Smooth muscle cell (in vitro differentiated cells): ENCODE data around the gene NSMCE4A. TPM values are rescaled to one million over a fixed set of nuclear protein-coding genes. Genes with fewer than 3 reads are reported as not detected.

Source experiments
- DNase-seq: peaks from one replicate; lab custom pipeline; 2025; ENCODE audit not compliant: unreplicated experiment; lab: John Stamatoyannopoulos, UW
- H2AFZ ChIP-seq: fragments of 200-600 bp; sonication (generic); 2 replicates; pipeline ENCODE4 v1.6.0; 2016; ENCODE audit warnings: antibody characterized with exemption, low read depth, mild to moderate bottlenecking
- H3F3A ChIP-seq: fragments of 200-600 bp; sonication (generic); 2 replicates; pipeline ENCODE4 v1.6.0; 2017; ENCODE audit warnings: antibody characterized with exemption, low read depth
- H3K27ac ChIP-seq: fragments of 200-600 bp; sonication (generic); 2 replicates; pipeline ENCODE4 v1.5.1; 2016; ENCODE audit warnings: low read depth, mild to moderate bottlenecking
- H3K27me3 ChIP-seq: fragments of 200-600 bp; sonication (generic); 2 replicates; pipeline ENCODE4 v1.6.1; 2016; ENCODE audit warnings: low read depth, mild to moderate bottlenecking
- H3K36me3 ChIP-seq: fragments of 200-600 bp; sonication (generic); 2 replicates; pipeline ENCODE4 v1.5.1; 2016; ENCODE audit warnings: low read depth
- H3K4me1 ChIP-seq: fragments of 200-600 bp; sonication (generic); 2 replicates; pipeline ENCODE4 v1.5.1; 2016; ENCODE audit warnings: low read depth
- H3K4me2 ChIP-seq: fragments of 200-600 bp; sonication (generic); 2 replicates; pipeline ENCODE4 v1.6.0; 2016; ENCODE audit warnings: mild to moderate bottlenecking
- H3K4me3 ChIP-seq: fragments of 200-600 bp; sonication (generic); 2 replicates; pipeline ENCODE4 v1.5.1; 2016; ENCODE audit warnings: mild to moderate bottlenecking
- H3K79me2 ChIP-seq: fragments of 200-600 bp; sonication (generic); 2 replicates; pipeline ENCODE4 v1.6.0; 2016; ENCODE audit warnings: low read depth, mild to moderate bottlenecking
- H3K9ac ChIP-seq: fragments of 200-600 bp; sonication (generic); 2 replicates; pipeline ENCODE4 v1.6.0; 2016; ENCODE audit warnings: low read depth
- H3K9me3 ChIP-seq: fragments of 200-600 bp; sonication (generic); replicated peaks from 2 replicates; pipeline ENCODE4 v1.5.1; 2016; ENCODE audit warnings: low read depth
- H4K20me1 ChIP-seq: fragments of 200-600 bp; sonication (generic); 2 replicates; pipeline ENCODE4 v1.6.0; 2016; ENCODE audit warnings: low read depth
- WGBS: methylation state at CpG from one replicate; pipeline ENCODE4 v1.1.7; 2016; ENCODE audit warnings: low lambda C conversion rate; 5-methylcytosine and 5-hydroxymethylcytosine counted together
- polyA plus RNA-seq: library from polyadenylated mRNA; unstranded; fragments of >200 nt; fragmentation: Nextera tagmentation; extraction: Ambion mirVana; gene quantifications from 2 replicates; pipeline ENCODE4 v1.2.1, GENCODE V29; 2016
- total RNA-seq: library from RNA; depleted of rRNA; stranded (reverse); fragments of >200 nt; gene quantifications from 2 replicates; pipeline ENCODE4 v1.2.3, GENCODE V29; 2014
- TF ChIP-seq, protein P1 (sequence below): fragments of 200-600 bp; sonication (generic); IDR thresholded peaks from 2 replicates; pipeline ENCODE4 v1.5.1; 2017; ENCODE audit warnings: borderline replicate concordance, mild to moderate bottlenecking, antibody characterized with exemption; ENCODE audit not compliant: insufficient read depth, poor library complexity, severe bottlenecking

NSMCE4A gene
- total and polyA plus RNA-seq, 2 experiments from 2014 or later, result 24.7 to 35.3 TPM

GRCh38 chr10:122012731-122013130 is 37.7 kb upstream of the NSMCE4A start:
- Histone ChIP-seq H3F3A (no peaks in the 10 kb centered on the region), H3K9ac (no peak overlapping the region), H3K27me3 (no peaks in the 10 kb centered on the region), H2AFZ (no peak overlapping the region), H3K9me3 (no peaks in the 10 kb centered on the region), H3K36me3 (no peaks in the 10 kb centered on the region), H3K79me2 (no peaks in the 10 kb centered on the region), H3K27ac (no peak overlapping the region), H3K4me2 (no peak overlapping the region), H3K4me1 (no peaks in the 10 kb centered on the region), H3K4me3 (no peak overlapping the region), H4K20me1 (no peaks in the 10 kb centered on the region)
- WGBS, result 91% methylated on average over 5 of the region's 5 CpGs
- TF ChIP-seq, protein P1, sequence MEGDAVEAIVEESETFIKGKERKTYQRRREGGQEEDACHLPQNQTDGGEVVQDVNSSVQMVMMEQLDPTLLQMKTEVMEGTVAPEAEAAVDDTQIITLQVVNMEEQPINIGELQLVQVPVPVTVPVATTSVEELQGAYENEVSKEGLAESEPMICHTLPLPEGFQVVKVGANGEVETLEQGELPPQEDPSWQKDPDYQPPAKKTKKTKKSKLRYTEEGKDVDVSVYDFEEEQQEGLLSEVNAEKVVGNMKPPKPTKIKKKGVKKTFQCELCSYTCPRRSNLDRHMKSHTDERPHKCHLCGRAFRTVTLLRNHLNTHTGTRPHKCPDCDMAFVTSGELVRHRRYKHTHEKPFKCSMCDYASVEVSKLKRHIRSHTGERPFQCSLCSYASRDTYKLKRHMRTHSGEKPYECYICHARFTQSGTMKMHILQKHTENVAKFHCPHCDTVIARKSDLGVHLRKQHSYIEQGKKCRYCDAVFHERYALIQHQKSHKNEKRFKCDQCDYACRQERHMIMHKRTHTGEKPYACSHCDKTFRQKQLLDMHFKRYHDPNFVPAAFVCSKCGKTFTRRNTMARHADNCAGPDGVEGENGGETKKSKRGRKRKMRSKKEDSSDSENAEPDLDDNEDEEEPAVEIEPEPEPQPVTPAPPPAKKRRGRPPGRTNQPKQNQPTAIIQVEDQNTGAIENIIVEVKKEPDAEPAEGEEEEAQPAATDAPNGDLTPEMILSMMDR, result no peak
- DNase-seq, result no peak

DNA sequence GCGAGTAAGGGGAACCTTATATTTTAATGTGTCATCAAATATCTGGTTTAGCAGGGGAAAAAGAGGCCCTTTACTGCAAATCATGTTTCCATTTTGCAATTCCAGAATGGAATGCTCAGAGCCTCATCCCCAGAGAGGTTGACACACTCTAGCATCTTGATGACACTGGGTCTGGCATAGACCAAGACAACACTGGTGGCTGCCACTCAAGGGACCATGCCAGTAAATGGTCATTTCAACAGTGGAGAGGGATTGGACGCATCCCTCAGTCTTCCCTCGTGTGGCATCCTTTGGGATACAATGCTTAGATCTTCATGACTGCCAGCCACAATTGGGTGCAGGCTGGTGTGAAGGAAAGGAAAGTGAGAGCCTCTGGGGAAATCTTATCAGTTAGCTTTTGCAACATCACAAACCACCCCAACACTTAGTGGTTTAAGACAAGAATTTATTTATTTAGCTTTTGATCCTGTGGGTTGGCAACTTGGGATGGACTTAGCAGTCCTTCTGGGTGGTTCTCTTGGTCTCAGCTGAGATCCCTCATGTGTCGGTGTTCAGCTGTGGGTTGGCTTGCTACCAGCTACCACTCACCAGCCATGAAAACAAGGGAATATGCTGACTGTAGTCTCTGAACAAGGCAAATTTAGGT is 35.5 kb upstream of the NSMCE4A start:
- WGBS, result 79% methylated on average over 4 of the region's 4 CpGs
- no peaks in the 10 kb centered on the region for H3K27me3 ChIP-seq
- no peaks in the 10 kb centered on the region for H3F3A ChIP-seq
- no peaks in the 10 kb centered on the region for H3K79me2 ChIP-seq
- H3K9me3 ChIP-seq, result no peaks in the 10 kb centered on the region
- TF ChIP-seq, protein P1, result no peak
- H3K9ac ChIP-seq, result no peak overlapping the region
- H3K36me3 ChIP-seq, result no peaks in the 10 kb centered on the region
- H3K27ac ChIP-seq, result no peak overlapping the region
- no peaks in the 10 kb centered on the region for H4K20me1 ChIP-seq
- no peaks in the 10 kb centered on the region for H3K4me1 ChIP-seq
- DNase-seq, result no peak
- H2AFZ ChIP-seq, result no peak overlapping the region
- H3K4me3 ChIP-seq, result no peak overlapping the region
- H3K4me2 ChIP-seq, result no peak overlapping the region

DNA sequence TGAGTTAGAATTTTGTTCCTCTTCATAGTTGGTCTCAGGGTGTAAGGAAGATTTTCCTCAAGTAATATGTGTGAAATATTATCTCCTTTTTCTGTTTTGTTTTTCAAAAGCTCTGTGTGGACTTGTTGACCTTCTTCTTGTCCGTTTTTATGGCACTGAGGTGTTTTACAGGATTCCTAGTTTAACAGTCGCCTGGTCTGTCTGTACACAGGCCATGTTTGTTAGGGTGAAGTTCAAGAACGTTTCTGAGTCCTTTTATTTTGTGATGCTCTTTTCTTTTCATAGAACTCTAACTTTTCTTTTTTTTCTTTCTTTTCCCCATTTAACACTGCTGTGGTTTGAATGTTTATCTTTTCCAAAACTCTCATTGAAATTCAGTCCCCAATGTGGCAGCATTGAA is 32.4 kb upstream of the NSMCE4A start:
- Histone ChIP-seq H4K20me1 (no peaks in the 10 kb centered on the region), H3K4me1 (no peaks in the 10 kb centered on the region), H3K4me2 (no peak overlapping the region), H3K4me3 (no peak overlapping the region), H3K27me3 (no peaks in the 10 kb centered on the region), H3K27ac (no peak overlapping the region), H3F3A (no peaks in the 10 kb centered on the region), H2AFZ (no peak overlapping the region), H3K9me3 (no peaks in the 10 kb centered on the region), H3K9ac (no peak overlapping the region), H3K36me3 (no peaks in the 10 kb centered on the region), H3K79me2 (no peaks in the 10 kb centered on the region)
- TF ChIP-seq, protein P1, result no peak
- 80% methylated on average over 3 of the region's 3 CpGs for WGBS
- DNase-seq, result no peak

- TF ChIP-seq, protein P1, result no peak
- Histone ChIP-seq H3K79me2 (no peaks in the 10 kb centered on the region), H3K4me2 (no peak overlapping the region), H3K9ac (no peak overlapping the region), H3K4me1 (no peaks in the 10 kb centered on the region), H3K4me3 (no peak overlapping the region), H3K27me3 (no peaks in the 10 kb centered on the region), H2AFZ (no peak overlapping the region), H3K9me3 (no peaks in the 10 kb centered on the region), H3K27ac (no peak overlapping the region), H3F3A (no peaks in the 10 kb centered on the region), H4K20me1 (no peaks in the 10 kb centered on the region), H3K36me3 (no peaks in the 10 kb centered on the region)
- DNase-seq, result no peak
- WGBS, result 65% methylated on average over 1 of the region's 1 CpG
Observed at GRCh38 chr10:122001698-122002097, 26.7 kb upstream of the NSMCE4A start.
